ENCODE results near the gene COCH.
"Not testable (repeated sequence)": the region's sequence is repeated elsewhere in the genome, so short reads cannot be mapped to it uniquely, and the experiment has no call there.

The COCH gene

DNA sequence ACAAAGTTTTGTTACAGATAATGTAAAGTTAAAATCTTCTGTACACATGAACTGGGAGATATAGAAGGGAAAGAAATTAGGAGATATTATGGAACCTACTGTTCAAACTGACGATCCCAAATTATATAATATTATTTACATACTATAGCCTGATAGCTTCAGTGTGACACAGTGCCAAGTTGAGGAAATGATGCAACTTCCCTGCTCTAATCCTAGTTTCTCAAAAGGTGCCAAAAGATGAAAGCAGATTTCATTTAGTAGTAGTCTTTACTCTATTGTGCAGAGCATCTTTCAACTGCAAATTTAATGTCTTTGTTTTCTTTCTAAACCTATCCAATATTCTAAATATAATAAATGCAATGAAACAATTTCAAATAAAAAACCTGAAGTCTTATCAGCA is 46.9 kb downstream of the COCH start:
- peak; percentile 40 for DNase-seq (ENCODE audit: low read depth, low spot score)
- H3K36me3 ChIP-seq (ENCODE audit: insufficient read depth, low read length), result peaks cover 25% of the 10 kb centered on the region
- H3K27ac ChIP-seq, result peak overlapping the region; percentile 40
- no peak for TF ChIP-seq POLR2AphosphoS5 (IDR thresholded peaks at IDR 0.05; ENCODE audit: borderline replicate concordance, low read depth, low read length)
- no peak for TF ChIP-seq EZH2 (IDR thresholded peaks at IDR 0.05)
- TF ChIP-seq FOXP2 (optimal IDR thresholded peaks at IDR 0.05; ENCODE audit: control extremely low read depth, extremely low read length, insufficient read depth), result no peak
- H3K4me3 ChIP-seq, result 0 out of 2 replicates have a peak overlapping the region, but pooled peaks have one; percentile 28
- H3K9me3 ChIP-seq (ENCODE audit: low read depth, low read length), result no peaks in the 10 kb centered on the region
- H3K9ac ChIP-seq (ENCODE audit: insufficient read length), result no peak overlapping the region

DNA sequence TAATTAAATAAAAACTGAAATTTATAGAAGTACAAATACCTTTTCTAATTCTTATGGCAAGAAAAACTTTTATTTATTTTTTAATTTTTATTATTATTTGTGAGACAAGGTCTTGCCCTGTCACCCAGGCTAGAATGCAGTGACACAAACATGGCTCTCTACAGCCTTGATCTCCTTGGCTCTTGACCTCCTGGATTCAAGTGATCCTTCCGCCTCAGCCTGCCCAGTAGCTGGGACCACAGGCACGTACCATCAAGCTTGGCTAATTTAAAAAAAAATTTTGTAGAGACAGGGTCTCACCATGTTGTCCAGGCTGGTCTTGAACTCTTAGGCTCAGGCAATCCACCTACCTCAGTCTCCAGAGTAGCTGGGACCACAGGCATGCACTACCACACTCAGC is 47.4 kb downstream of the COCH start:
- H3K9ac ChIP-seq (ENCODE audit: insufficient read length), result no peak overlapping the region
- peak overlapping the region; percentile 40; the same call in 1 of the 2 replicates for H3K27ac ChIP-seq
- H3K9me3 ChIP-seq (ENCODE audit: low read depth, low read length), result no peaks in the 10 kb centered on the region
- TF ChIP-seq EZH2 (IDR thresholded peaks at IDR 0.05) (no peak), POLR2AphosphoS5 (IDR thresholded peaks at IDR 0.05; ENCODE audit: borderline replicate concordance, low read depth, low read length) (no peak), FOXP2 (optimal IDR thresholded peaks at IDR 0.05; ENCODE audit: control extremely low read depth, extremely low read length, insufficient read depth) (no peak)
- peaks cover 22% of the 10 kb centered on the region for H3K36me3 ChIP-seq (ENCODE audit: insufficient read depth, low read length)
- no peak overlapping the region for H3K4me3 ChIP-seq
- no peak for DNase-seq (ENCODE audit: low read depth, low spot score)

DNA sequence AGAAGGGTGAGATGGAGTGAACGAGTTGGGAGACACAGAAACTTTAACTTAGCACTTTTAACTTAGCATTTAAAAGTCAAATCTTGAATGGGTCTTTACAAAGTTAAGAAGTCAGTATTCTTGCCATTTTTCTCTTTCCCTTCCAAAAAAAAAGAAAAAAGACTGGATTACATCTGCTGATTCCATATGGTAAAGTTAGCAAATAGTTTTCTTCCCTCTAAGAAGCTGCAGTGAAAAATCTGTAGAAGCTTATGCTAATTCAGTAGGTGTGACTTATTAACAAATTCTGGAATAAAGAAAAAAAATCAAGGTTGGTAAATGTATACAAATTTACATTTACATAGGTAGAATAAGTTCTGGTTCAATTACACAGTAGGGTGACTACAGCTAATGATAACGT is 50.9 kb downstream of the COCH start:
- Histone ChIP-seq H3K9ac (ENCODE audit: insufficient read length) (no peak overlapping the region), H3K36me3 (ENCODE audit: insufficient read depth, low read length) (peaks cover 14% of the 10 kb centered on the region), H3K4me3 (peak overlapping the region; percentile 46), H3K27ac (peak overlapping the region; percentile 83), H3K9me3 (ENCODE audit: low read depth, low read length) (no peaks in the 10 kb centered on the region)
- no peak for DNase-seq (ENCODE audit: low read depth, low spot score)
- TF ChIP-seq FOXP2 (optimal IDR thresholded peaks at IDR 0.05; ENCODE audit: control extremely low read depth, extremely low read length, insufficient read depth), result no peak

DNA sequence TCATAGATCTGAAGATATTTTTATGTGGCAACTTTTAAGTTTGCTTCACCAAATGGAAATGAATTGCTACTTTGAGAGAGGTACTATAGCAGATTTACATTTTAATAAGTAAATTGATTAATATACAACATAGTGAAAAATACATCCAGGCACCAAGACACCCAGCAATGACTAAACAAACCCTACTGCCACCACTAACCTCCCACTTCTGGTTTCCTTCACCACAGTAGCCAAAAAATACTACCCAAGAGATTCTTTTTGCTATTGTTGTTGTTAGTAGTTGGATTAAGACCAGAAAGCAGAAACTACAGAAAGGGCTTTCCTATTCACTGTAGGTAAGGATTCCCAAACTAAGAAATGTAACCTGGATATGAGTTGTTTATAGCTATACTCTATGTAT is 54.1 kb downstream of the COCH start:
- TF ChIP-seq POLR2AphosphoS5 (IDR thresholded peaks at IDR 0.05; ENCODE audit: borderline replicate concordance, low read depth, low read length) (no peak), FOXP2 (optimal IDR thresholded peaks at IDR 0.05; ENCODE audit: control extremely low read depth, extremely low read length, insufficient read depth) (no peak), EZH2 (IDR thresholded peaks at IDR 0.05) (no peak)
- Histone ChIP-seq H3K9me3 (ENCODE audit: low read depth, low read length) (no peaks in the 10 kb centered on the region), H3K4me3 (no peak overlapping the region), H3K9ac (ENCODE audit: insufficient read length) (no peak overlapping the region), H3K27ac (peak overlapping the region; percentile 51; the same call in 1 of the 2 replicates), H3K36me3 (ENCODE audit: insufficient read depth, low read length) (peaks cover 9% of the 10 kb centered on the region)
- DNase-seq (ENCODE audit: low read depth, low spot score), result no peak

GRCh38 chr14:30933937-30934336 is 59.6 kb downstream of the COCH start:
- not testable (repeated sequence) for DNase-seq (ENCODE audit: low read depth, low spot score); H3K9ac ChIP-seq (ENCODE audit: insufficient read length); H3K4me3 ChIP-seq; H3K9me3 ChIP-seq (ENCODE audit: low read depth, low read length)
- H3K36me3 ChIP-seq (ENCODE audit: insufficient read depth, low read length), result peaks cover 41% of the 10 kb centered on the region
- H3K27ac ChIP-seq, result peak overlapping the region; percentile 51; the same call in 1 of the 2 replicates

GRCh38 chr14:30935445-30935844 is 61.1 kb downstream of the COCH start:
- TF ChIP-seq EZH2 (IDR thresholded peaks at IDR 0.05), result no peak
- no peak for TF ChIP-seq FOXP2 (optimal IDR thresholded peaks at IDR 0.05; ENCODE audit: control extremely low read depth, extremely low read length, insufficient read depth)
- no peak for TF ChIP-seq POLR2AphosphoS5 (IDR thresholded peaks at IDR 0.05; ENCODE audit: borderline replicate concordance, low read depth, low read length)
- H3K4me3 ChIP-seq, result no peak overlapping the region
- no peak for DNase-seq (ENCODE audit: low read depth, low spot score)
- no peak overlapping the region for H3K27ac ChIP-seq
- H3K9ac ChIP-seq (ENCODE audit: insufficient read length), result no peak overlapping the region
- H3K9me3 ChIP-seq (ENCODE audit: low read depth, low read length), result no peaks in the 10 kb centered on the region
- H3K36me3 ChIP-seq (ENCODE audit: insufficient read depth, low read length), result peaks cover 43% of the 10 kb centered on the region

DNA sequence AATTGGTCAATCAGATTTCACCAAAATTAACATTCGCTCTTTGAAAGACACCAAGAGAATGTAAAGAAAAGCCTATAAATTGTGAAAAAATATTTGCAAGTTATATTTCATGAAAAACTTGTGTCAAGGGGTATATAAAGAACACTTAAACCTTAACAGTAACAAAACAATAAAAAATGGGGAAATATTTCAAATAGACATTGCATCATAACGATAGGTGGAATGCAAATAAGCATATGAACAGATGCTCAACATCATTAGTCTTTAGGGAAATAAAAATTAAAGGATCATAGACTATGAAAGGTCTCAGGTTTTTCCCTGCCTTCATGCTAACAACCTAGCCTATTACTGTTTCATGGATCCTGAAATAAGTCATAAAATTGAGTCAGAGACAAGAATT is 64.3 kb downstream of the COCH start:
- no peak for TF ChIP-seq POLR2AphosphoS5 (IDR thresholded peaks at IDR 0.05; ENCODE audit: borderline replicate concordance, low read depth, low read length)
- no peak for TF ChIP-seq FOXP2 (optimal IDR thresholded peaks at IDR 0.05; ENCODE audit: control extremely low read depth, extremely low read length, insufficient read depth)
- no peak for TF ChIP-seq EZH2 (IDR thresholded peaks at IDR 0.05)

More for the DNA sequence above, 64.3 kb downstream of the COCH start:
- no peak for DNase-seq (ENCODE audit: low read depth, low spot score)
- no peak overlapping the region for H3K9ac ChIP-seq (ENCODE audit: insufficient read length)
- peaks cover 59% of the 10 kb centered on the region for H3K36me3 ChIP-seq (ENCODE audit: insufficient read depth, low read length)
- no peaks in the 10 kb centered on the region for H3K9me3 ChIP-seq (ENCODE audit: low read depth, low read length)
- H3K27ac ChIP-seq, result 0 out of 2 replicates have a peak overlapping the region, but pooled peaks have one; percentile 80
- no peak overlapping the region for H3K4me3 ChIP-seq

Data from SK-N-MC (cell line).